MCF 10A (cell line): ENCODE measurements around the gene BECN2. TPM values are rescaled to one million over a fixed set of nuclear protein-coding genes. Genes with fewer than 3 reads are reported as not detected.

Experiments
- BruUV-seq: library from RNA; stranded (reverse); fragments of 400-500 nt; replicated peaks from 2 replicates; lab custom pipeline; 2021; lab: Mats Ljungman, UMichigan
- CTCF ChIA-PET: fragments of 300-600 bp; sonication (Branson Sonifier 250); formaldehyde crosslinking; extraction: SDS; loops from one replicate; lab custom pipeline; 2021; ENCODE audit warnings: antibody characterized with exemption, inconsistent platforms; lab: Yijun Ruan, JAX
- POLR2A ChIA-PET: fragments of 300-600, 350-650 bp; sonication (Branson Sonifier 250); formaldehyde crosslinking; extraction: SDS; loops from one replicate; lab custom pipeline; 2020; ENCODE audit warnings: antibody characterized with exemption, inconsistent platforms; lab: Yijun Ruan, JAX
- DNase-seq: peaks from one replicate; pipeline ENCODE4 v3.0.0-alpha.2; 2018; ENCODE audit not compliant: unreplicated experiment
- H3K27ac Mint-ChIP-seq: one replicate; pipeline ENCODE4 v1.8.0; 2022; ENCODE audit warnings: mild to moderate bottlenecking, low read depth, mixed read lengths; ENCODE audit not compliant: unreplicated experiment
- H3K27me3 Mint-ChIP-seq: one replicate; pipeline ENCODE4 v1.8.0; 2022; ENCODE audit warnings: mixed read lengths; ENCODE audit not compliant: insufficient read depth, unreplicated experiment
- H3K36me3 Mint-ChIP-seq: one replicate; pipeline ENCODE4 v1.8.0; 2022; ENCODE audit warnings: mild to moderate bottlenecking, moderate library complexity, mixed read lengths; ENCODE audit not compliant: insufficient read depth, unreplicated experiment
- H3K4me1 Mint-ChIP-seq: one replicate; pipeline ENCODE4 v1.8.0; 2022; ENCODE audit warnings: mixed read lengths; ENCODE audit not compliant: insufficient read depth, unreplicated experiment
- H3K4me3 Mint-ChIP-seq: one replicate; pipeline ENCODE4 v1.8.0; 2022; ENCODE audit warnings: mild to moderate bottlenecking, moderate library complexity, mixed read lengths; ENCODE audit not compliant: unreplicated experiment
- H3K9me3 Mint-ChIP-seq: one replicate; pipeline ENCODE4 v1.8.0; 2022; ENCODE audit warnings: mixed read lengths; ENCODE audit not compliant: unreplicated experiment
- intact Hi-C: fragments of 100-400 bp; cut with micrococcal nuclease; formaldehyde crosslinking; loops from 2 replicates; pipeline ENCODE4 v1.14.1; 2022
- total RNA-seq: library from RNA; stranded (reverse); gene quantifications from 2 replicates; pipeline ENCODE4 v1.2.3, GENCODE V29; 2022
- TF ChIP-seq, protein P1 (sequence below): fragments of 200-600 bp; IDR thresholded peaks from one replicate; pipeline ENCODE4 v1.8.0; 2022; ENCODE audit warnings: antibody characterized with exemption, mild to moderate bottlenecking; ENCODE audit not compliant: unreplicated experiment

Gene BECN2
- total RNA-seq, 1 experiment from 2014 or later: not detected

DNA sequence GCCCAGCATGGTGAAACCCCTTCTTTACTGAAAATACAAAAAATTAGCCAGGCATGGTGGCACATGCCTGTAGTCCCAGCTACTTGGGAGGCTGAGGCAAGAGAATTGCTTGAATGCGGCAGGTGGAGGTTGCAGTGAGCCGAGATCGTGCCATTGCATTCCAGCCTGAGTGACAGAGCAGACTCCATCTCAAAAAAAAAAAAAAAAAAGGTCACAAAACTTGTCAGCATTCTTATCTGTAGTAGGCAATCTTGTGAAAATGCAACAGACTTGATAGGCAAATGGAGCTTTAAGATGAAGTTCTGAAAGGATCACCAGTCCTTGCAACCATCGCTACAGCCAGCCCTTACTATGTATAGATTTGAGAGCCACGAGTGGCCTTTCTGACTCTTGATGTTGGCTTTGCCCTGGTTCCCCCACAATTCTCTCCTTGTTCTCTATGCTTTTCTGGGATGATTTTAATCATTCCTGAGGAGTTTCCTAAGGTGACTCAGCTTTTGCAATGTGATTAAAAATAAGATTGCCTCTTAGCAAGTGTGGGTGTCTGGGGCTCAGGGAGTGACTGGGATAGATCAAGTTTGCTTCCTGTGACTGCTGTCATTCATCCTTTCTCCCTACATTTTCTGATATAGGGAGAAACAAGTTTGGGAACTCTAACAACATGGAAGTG, 48.4 kb downstream of the BECN2 start:
- Mint-ChIP-seq H3K27ac (no peak overlapping the region), H3K27me3 (no peaks in the 10 kb centered on the region), H3K4me1 (no peaks in the 10 kb centered on the region), H3K9me3 (no peaks in the 10 kb centered on the region), H3K36me3 (no peaks in the 10 kb centered on the region), H3K4me3 (no peak overlapping the region)
- DNase-seq: no peak
- ChIA-PET CTCF (interaction anchor here (0.6 to 4.0 kb wide), 10 partner anchors 8 to 415 kb away, joined by 3 to 33 read pairs (median 8); partner anchors contain the start of gene MAP1LC3C), POLR2A (no interaction called here)
- TF ChIP-seq, protein P1, sequence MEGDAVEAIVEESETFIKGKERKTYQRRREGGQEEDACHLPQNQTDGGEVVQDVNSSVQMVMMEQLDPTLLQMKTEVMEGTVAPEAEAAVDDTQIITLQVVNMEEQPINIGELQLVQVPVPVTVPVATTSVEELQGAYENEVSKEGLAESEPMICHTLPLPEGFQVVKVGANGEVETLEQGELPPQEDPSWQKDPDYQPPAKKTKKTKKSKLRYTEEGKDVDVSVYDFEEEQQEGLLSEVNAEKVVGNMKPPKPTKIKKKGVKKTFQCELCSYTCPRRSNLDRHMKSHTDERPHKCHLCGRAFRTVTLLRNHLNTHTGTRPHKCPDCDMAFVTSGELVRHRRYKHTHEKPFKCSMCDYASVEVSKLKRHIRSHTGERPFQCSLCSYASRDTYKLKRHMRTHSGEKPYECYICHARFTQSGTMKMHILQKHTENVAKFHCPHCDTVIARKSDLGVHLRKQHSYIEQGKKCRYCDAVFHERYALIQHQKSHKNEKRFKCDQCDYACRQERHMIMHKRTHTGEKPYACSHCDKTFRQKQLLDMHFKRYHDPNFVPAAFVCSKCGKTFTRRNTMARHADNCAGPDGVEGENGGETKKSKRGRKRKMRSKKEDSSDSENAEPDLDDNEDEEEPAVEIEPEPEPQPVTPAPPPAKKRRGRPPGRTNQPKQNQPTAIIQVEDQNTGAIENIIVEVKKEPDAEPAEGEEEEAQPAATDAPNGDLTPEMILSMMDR: no peak
- intact Hi-C loops: no loop called here
- no TSS peak for BruUV-seq

DNA sequence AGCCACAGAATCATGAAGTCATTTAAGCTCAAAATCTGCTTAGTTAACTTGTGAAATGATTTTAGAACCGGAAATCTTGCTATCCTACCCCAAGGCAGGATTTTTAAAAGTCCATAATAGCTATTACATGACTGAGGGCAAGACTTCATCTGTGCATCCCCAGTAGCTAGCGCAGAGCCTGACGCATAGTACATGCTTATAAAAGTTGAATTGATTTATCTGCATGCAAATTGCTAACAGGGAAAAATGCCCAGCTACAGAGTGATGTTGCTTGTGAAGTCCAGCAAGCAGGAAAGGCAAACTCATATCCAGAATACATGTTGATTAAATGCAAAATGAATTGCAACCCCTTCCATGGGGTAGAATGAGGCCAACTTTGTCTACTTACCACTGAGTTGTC, 49.4 kb downstream of the BECN2 start:
- H3K27ac Mint-ChIP-seq: no peak overlapping the region
- BruUV-seq: no TSS peak
- H3K27me3 Mint-ChIP-seq: no peaks in the 10 kb centered on the region
- H3K36me3 Mint-ChIP-seq: no peaks in the 10 kb centered on the region
- CTCF ChIA-PET: interaction anchor here (0.6 to 4.0 kb wide), 13 partner anchors 9 to 461 kb away, joined by 3 to 33 read pairs (median 6); partner anchors contain the start of gene MAP1LC3C
- H3K9me3 Mint-ChIP-seq: no peaks in the 10 kb centered on the region
- POLR2A ChIA-PET: no interaction called here
- intact Hi-C loops: no loop called here
- TF ChIP-seq, protein P1: no peak
- no peak for DNase-seq
- no peak overlapping the region for H3K4me3 Mint-ChIP-seq
- H3K4me1 Mint-ChIP-seq: no peaks in the 10 kb centered on the region

Other genes with a start within 250 kb of the BECN2 start
- gene EXO1, start 109.6 kb upstream of the BECN2 start, total RNA-seq: 7.3 and 17.5 TPM in 2 replicates
- gene MAP1LC3C, start 41.3 kb downstream of the BECN2 start, total RNA-seq: not detected in 2 replicates